ENCODE data around the gene MATK.
"Not testable (repeated sequence)": the region's sequence is repeated elsewhere in the genome, so short reads cannot be mapped to it uniquely, and the experiment has no call there.

MATK gene

GRCh38 chr19:3768748-3769099 is 17.5 kb downstream of the MATK start:
- DNase-seq = no peak

GRCh38 chr19:3768015-3768747 is 18.0 kb downstream of the MATK start:
- no peak for DNase-seq

DNA sequence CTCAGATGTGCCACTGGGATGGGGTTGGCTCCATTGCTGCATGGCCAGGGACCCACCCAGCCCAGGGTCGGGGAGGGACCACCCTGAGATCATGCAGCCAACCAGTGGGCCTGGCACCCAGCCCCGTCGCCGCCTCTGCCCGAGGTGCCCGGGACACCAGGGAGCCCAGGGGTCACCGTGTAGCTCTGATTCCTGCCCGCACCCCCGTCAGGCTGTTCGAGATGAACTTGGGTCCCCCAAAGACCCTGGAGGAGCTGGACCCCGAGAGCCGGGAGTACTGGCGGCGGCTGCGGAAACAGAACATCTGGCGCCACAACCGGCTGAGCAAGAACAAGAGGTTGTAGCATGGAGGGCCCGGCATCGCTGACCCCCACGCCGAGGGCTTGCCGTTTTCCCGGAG is 19.1 kb downstream of the MATK start:
- no peak for DNase-seq

DNA sequence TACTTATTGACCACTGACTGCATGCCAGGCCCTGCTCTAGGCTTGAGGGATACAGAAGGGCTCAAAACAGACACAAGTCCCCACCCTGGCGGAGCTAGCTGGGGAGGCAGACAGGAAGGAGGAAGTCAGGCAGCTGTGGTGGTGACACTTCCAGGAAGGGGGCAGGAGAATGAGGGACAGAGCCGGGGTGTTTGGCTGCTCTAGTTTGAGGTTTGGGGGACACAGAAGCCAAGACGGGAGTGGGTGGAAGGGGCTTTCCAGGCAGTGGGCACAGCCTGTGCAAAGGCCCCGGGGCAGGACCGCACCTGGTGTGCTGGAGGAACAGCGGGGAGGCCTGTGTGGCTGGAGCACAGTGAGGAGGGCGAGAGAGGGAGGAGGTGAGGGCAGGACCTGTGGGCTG is 19.7 kb downstream of the MATK start:
- no peak for DNase-seq

- DNase-seq = not testable (repeated sequence)
Observed at GRCh38 chr19:3765757-3766156, 20.4 kb downstream of the MATK start.

DNA sequence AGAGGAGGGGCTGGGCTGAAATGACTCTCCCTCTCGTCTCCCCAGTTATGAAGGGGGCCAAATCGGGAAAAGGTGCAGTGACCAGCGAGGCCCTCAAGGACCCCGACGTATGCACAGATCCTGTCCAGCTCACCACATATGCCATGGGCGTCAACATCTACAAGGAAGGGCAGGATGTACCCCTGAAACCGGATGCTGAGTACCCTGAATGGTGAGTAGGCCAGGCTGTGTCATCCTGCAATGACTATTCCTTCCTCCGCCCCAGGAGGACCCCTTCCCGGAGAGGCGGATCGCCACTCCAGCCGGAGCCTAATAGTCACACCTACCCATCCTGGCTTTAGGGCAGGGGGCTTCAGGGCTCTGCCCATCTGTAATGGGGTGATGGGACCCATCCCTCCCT is 21.1 kb downstream of the MATK start:
- DNase-seq = no peak

GRCh38 chr19:3762501-3763459 is 23.4 kb downstream of the MATK start, which contains the start of gene MRPL54:
Gene MRPL54, plus strand, starts transcription at chr19:3762682. Its CDS starts 19 bp downstream, at chr19:3762701.
- peak; percentile 97 for DNase-seq

- no peak for DNase-seq
Observed at GRCh38 chr19:3762130-3762473, 24.1 kb downstream of the MATK start.

DNA sequence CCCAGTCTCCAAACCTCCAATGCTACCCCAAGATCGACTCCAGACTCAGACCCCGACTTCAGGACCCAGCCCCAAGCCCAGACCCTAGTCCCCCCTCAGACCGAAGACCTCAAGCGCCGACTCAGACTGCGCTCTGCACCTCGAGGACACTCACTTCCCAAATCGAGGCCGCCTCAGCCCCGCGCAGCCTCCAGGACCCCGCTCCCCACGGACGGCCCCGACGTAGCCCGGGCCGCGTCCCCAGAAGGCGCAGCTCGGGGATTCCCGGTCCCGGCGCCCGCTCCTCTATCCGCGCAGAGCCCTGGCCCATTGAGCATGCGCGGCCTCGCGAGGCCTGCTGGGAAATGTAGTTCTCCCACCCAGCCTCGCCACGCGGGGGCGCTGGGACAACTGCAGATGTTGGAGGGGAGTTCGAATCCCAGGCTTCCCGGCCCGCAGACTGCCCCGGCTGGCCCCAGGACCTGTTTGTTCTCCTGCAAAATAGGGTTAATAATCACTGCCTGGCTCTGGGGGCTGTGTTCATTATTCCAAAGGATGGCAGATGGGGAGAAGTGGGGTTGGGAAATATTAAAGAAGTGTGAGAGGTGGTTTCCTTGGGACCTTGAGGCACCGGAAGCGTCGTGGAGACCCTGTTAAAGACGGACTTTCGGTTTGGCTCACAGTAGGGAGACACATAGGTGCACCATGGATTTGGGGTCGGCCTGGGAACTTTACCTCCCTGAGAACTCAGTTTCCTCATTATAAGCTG is 24.6 kb downstream of the MATK start, which contains the start of gene APBA3:
APBA3 (minus strand) TSS at position 311 of the 748 bp plus-strand sequence. CDS start 1,428 bp downstream, outside the sequence.
- peak; percentile 90 for DNase-seq

DNA sequence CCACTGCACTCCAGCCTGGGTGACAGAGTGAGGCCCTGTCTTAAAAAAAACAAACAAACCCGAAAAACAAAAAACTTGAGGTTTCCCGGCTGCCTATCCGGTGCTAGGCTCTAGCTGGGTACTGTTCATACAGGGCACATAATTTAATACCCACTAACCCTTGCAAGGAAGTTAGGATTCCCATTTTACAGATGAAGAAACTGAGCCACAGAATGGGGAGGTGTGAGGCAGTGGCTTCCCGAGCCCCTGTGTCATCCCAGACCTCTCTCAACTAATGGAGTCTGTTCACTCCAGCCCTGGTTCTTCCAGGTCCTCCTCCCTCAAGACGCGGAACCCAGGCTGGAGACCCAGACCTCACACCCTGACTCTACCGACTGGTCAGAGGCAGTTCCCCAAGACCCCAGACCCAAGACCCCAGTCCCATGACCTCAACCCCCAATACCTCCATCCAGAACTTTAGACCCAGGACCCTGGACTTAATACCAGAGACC is 25.3 kb downstream of the MATK start:
- DNase-seq = peak; percentile 27

GRCh38 chr19:3759482-3760254 is 26.5 kb downstream of the MATK start:
- no peak for DNase-seq

- not testable (repeated sequence) for DNase-seq
Observed at GRCh38 chr19:3758297-3758696, 27.9 kb downstream of the MATK start.

DNA sequence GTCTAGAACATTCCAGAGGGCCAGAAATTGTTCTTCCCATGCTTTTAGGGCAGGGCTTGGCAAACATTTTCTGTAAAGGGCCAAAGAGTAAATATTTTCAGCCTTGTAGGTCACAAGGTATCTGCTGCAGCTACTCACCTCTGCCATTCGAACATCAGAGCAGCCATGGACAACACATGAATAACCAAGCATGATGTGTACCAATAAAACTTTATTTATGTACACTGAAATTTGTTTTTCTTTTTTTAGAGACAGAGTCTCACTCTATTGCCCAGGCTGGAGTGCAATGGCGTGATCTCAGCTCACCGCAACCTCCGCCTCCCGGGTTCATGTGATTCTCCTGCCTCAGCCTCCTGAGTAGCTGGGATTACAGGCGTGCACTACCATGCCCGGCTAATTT is 28.5 kb downstream of the MATK start:
- DNase-seq = not testable (repeated sequence)

DNA sequence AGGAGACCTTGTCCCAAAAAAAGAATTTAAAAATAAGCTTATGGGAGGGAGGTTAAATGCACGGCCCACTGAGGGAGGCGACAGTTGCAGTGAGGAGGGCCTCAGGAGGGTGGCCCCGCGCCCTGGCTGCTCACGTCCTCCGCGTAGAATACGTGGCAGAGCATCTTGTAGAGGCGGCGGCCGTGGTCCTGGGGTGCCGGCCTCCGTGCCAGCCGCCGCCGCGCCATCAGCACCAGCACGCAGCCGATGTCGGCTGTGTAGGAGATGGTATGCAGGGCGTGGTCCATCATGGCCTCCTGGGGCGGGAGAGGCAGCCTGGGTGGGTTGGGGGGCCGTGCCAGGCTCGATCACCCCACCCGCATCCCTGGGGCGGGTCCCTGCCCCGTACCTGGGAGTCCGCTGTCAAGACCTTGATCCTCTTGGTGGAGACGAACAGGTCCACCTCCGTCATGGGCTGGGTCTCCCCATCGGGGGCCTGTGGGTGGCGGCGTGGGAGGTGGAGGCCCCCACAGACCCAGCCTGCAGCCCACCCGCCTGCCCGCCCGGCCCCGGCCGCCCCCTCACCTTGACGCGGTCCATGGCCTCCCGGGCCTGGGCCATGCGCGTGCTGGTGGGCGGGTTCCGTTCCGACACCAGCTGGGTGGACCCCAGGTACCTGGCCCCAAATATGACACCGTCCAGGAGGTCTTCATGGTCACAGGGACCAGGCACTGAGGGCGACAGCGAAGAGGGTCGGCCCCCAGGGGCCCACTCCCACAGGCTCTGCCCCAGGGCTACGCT is 32.4 kb downstream of the MATK start:
- no peak for DNase-seq

DNA sequence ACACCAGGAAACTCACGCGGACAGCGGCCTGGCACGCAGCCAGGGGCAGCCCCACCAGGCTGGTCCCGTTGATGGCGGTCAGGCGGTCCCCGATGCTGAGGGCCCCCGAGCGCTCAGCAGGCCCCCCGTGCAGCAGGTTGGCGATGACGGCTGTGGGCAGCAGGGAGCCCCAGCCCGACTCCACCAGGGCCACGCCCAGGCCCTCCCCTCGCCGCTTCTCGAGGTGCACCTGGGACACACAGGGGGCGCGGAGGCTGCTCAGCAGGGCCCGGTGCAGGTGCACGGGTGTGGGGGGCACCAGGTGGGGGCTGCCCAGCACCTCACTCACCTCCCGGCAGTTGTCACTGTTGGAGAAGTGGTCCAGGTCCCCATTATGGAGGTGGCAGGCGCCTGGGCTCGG is 33.7 kb downstream of the MATK start:
- DNase-seq = no peak

GRCh38 chr19:3751236-3751635 is 34.9 kb downstream of the MATK start:
- DNase-seq = no peak

GRCh38 chr19:3750211-3750610 is 36.0 kb downstream of the MATK start:
- DNase-seq = no peak

DNA sequence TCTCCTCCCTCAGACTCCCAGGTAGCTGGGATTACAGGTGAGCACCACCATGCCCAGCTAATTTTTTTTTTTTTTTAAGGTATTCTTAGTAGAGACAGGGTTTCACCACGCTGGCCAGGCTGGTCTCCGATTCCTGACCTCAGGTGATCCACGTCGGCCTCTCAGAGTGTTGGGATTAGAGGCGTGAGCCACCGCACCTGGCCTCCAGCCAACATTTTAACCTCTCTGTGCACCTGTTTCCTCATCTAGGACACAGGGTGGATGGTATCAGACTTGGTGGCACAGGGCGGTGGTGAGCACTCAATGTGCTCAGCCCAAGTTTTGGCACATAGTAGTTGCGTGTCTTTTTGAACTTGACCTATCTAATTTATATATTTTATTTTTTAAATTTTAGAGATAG is 37.2 kb downstream of the MATK start:
- DNase-seq = peak; percentile 42

- DNase-seq = no peak
Observed at GRCh38 chr19:3746371-3747056, 39.7 kb downstream of the MATK start.

- no peak for DNase-seq
Observed at GRCh38 chr19:3745363-3746045, 40.7 kb downstream of the MATK start.

All from DMS53 (cell line).